HepG2 (cell line): ENCODE measurements around the gene SMIM13. TPM values are rescaled to one million over a fixed set of nuclear protein-coding genes. Genes with fewer than 3 reads are reported as not detected.
A peak's percentile ranks its signal among the peaks of the same experiment; 100 is the strongest.

Source experiments
- ATAD3A ChIP-seq: sonication (generic); formaldehyde crosslinking; IDR thresholded peaks from 2 replicates; pipeline ENCODE4 v1.4.0; 2020; ENCODE audit warnings: missing genetic modification reagents
- FOXA3 ChIP-seq: IDR thresholded peaks from 2 replicates; pipeline ENCODE4 v1.6.1; 2016; ENCODE audit warnings: missing genetic modification reagents, missing compliant biosample characterization
- HDAC6 ChIP-seq: fragments of 200-600 bp; sonication (generic); IDR thresholded peaks from 2 replicates; pipeline ENCODE4 v1.7.0; 2017; ENCODE audit warnings: mild to moderate bottlenecking, antibody characterized with exemption, low read length, low read depth
- HNRNPL ChIP-seq: fragments of 200-400 bp; formaldehyde crosslinking; IDR thresholded peaks from 2 replicates; pipeline ENCODE4 v1.6.1; 2017; ENCODE audit warnings: mild to moderate bottlenecking, low read depth, low read length
- HOXA5 ChIP-seq: sonication (generic); formaldehyde crosslinking; IDR thresholded peaks from 2 replicates; pipeline ENCODE4 v1.4.0; 2020; ENCODE audit warnings: missing genetic modification reagents
- IRX3 ChIP-seq: sonication (generic); formaldehyde crosslinking; IDR thresholded peaks from 2 replicates; pipeline ENCODE4 v1.8.1; 2023; ENCODE audit warnings: mild to moderate bottlenecking, low read depth, missing genetic modification reagents, borderline replicate concordance
- KMT2A ChIP-seq: sonication (generic); formaldehyde crosslinking; IDR thresholded peaks from 2 replicates; pipeline ENCODE4 v1.4.0; 2020; ENCODE audit warnings: missing genetic modification reagents
- MAZ ChIP-seq, 2 experiments: sonication (generic) in 1 of 2; formaldehyde crosslinking in 1 of 2; IDR thresholded peaks; 2 replicates each; pipeline versions ENCODE4 v1.5.0 to v1.6.1; 2012 to 2020; ENCODE audit warnings: low read depth in 2 of 2, mild to moderate bottlenecking in 2 of 2, borderline replicate concordance in 1 of 2, improper control_type of control experiment in 1 of 2, low read length in 1 of 2, missing genetic modification reagents in 1 of 2, moderate library complexity in 1 of 2
- MIER3 ChIP-seq: IDR thresholded peaks from 2 replicates; pipeline ENCODE4 v1.6.1; 2016; ENCODE audit warnings: missing compliant biosample characterization, borderline replicate concordance
- MTA1 ChIP-seq: sonication (generic); formaldehyde crosslinking; IDR thresholded peaks from 2 replicates; pipeline ENCODE4 v1.4.0; 2020; ENCODE audit warnings: missing genetic modification reagents, mild to moderate bottlenecking, borderline replicate concordance
- NFRKB ChIP-seq: fragments of 450-650 bp; IDR thresholded peaks from 2 replicates; pipeline ENCODE4 v1.6.1; 2017
- NKX3-1 ChIP-seq: sonication (generic); formaldehyde crosslinking; IDR thresholded peaks from 2 replicates; pipeline ENCODE4 v1.5.0; 2020; ENCODE audit warnings: missing genetic modification reagents
- NPAS2 ChIP-seq: sonication (generic); formaldehyde crosslinking; IDR thresholded peaks from 2 replicates; pipeline ENCODE4 v1.8.0; 2022; ENCODE audit warnings: mild to moderate bottlenecking, missing genetic modification reagents, borderline replicate concordance
- POLR2G ChIP-seq: fragments of 200-400 bp; formaldehyde crosslinking; IDR thresholded peaks from 2 replicates; pipeline ENCODE4 v1.6.1; 2018; ENCODE audit warnings: mild to moderate bottlenecking, low read depth, low read length, moderate library complexity
- REXO4 ChIP-seq: sonication (generic); formaldehyde crosslinking; IDR thresholded peaks from 2 replicates; pipeline ENCODE4 v1.8.0; 2022; ENCODE audit warnings: missing genetic modification reagents, mild to moderate bottlenecking, borderline replicate concordance
- ZNF331 ChIP-seq: sonication (generic); formaldehyde crosslinking; IDR thresholded peaks from 2 replicates; pipeline ENCODE4 v1.4.0; 2020; ENCODE audit warnings: missing genetic modification reagents
- ZNF772 ChIP-seq: sonication (generic); formaldehyde crosslinking; IDR thresholded peaks from 2 replicates; pipeline ENCODE4 v1.5.0; 2020; ENCODE audit warnings: mild to moderate bottlenecking, missing genetic modification reagents
- polyA plus RNA-seq, 8 experiments: library from polyadenylated mRNA; depleted of rRNA in 3 of 8; stranded (reverse) in 7 of 8; unstranded in 1 of 8; fragments of >200 nt; fragmentation: Illumina TruSeq in 4 of 8; extraction: Trizol in 4 of 8; gene quantifications; 2 replicates each; pipeline versions ENCODE4 v1.2.1 to v1.2.3, GENCODE V29; 2011 to 2016; ENCODE audit warnings: low read depth in 4 of 8, missing spikeins in 1 of 8, mixed read lengths in 1 of 8; ENCODE audit not compliant: insufficient read depth in 1 of 8
- total RNA-seq, 5 experiments: library from RNA; depleted of rRNA; stranded (reverse); fragments of >200 nt; fragmentation: Illumina TruSeq; extraction: Trizol; gene quantifications; 2 replicates each; pipeline ENCODE4 v1.2.3, GENCODE V29; 2016; ENCODE audit warnings: low read depth in 1 of 5
- TF ChIP-seq, protein P1 (sequence below): sonication (generic); formaldehyde crosslinking; IDR thresholded peaks from 2 replicates; pipeline ENCODE4 v1.9.0; 2021; ENCODE audit warnings: missing genetic modification reagents, mild to moderate bottlenecking, borderline replicate concordance
- TF ChIP-seq, protein P2 (sequence below): sonication (generic); formaldehyde crosslinking; IDR thresholded peaks from 2 replicates; pipeline ENCODE4 v1.9.0; 2021; ENCODE audit warnings: missing genetic modification reagents, borderline replicate concordance
- TF ChIP-seq, protein P3 (sequence below): sonication (generic); formaldehyde crosslinking; IDR thresholded peaks from 2 replicates; pipeline ENCODE4 v1.4.0; 2020; ENCODE audit warnings: missing genetic modification reagents, borderline replicate concordance
- TF ChIP-seq, protein P4 (sequence below): fragments of 450-650 bp; IDR thresholded peaks from 2 replicates; pipeline ENCODE4 v1.6.1; 2016

The SMIM13 gene
- total and polyA plus RNA-seq, 2 of the 13 experiments (the other 11 are each of a cell fraction or from before 2014, with no cell fraction given), result 2.7 to 10.2 TPM

DNA sequence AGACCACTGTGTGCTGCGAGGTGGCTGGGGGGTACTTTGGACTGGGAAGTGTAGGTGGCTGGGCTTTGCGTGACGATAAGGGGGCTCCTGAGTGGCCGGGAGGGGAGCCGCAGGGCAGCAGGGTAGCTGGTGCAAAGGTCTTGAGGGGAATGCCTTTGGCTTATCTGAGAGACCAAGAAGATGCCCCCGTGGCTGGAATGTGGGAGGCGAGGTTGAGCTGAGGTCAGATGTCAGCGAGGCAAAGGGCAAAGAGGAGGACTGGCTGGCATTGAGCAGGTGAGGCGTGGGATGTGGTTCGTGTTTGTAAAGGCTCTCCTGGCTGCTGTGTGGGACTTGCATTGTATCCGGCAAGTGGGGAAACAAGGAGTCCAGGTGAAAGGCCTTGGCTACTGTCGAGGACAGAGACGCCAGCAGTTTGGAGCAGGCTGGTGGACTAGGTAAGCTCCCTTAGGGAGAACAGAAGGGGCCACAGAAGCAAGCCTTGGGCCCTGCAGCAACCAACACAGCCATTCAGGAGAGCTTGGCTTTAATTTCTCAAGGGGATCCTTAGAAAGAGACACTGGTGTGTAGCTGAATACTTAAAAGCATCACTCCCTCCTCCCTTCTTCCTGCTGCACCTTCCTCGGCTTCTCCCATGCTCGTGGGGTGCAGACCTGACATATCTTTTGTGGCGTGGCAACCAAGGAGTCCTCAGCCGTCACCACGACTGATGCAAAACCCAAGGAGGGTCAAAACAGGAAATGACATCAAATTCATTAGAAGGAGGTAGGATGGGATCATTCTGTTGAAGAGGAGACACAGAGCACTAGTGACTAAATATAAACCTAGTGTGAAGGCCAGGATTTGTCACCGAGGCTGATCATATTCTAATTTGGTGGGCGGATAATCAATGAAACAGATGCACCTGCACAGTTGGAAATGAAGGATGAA is 71.3 kb downstream of the SMIM13 start (continued):
- TF ChIP-seq ATAD3A (CRISPR knock-in tag), result no peak
- no peak for TF ChIP-seq FOXA3 (CRISPR knock-in tag)
- TF ChIP-seq, protein P1, sequence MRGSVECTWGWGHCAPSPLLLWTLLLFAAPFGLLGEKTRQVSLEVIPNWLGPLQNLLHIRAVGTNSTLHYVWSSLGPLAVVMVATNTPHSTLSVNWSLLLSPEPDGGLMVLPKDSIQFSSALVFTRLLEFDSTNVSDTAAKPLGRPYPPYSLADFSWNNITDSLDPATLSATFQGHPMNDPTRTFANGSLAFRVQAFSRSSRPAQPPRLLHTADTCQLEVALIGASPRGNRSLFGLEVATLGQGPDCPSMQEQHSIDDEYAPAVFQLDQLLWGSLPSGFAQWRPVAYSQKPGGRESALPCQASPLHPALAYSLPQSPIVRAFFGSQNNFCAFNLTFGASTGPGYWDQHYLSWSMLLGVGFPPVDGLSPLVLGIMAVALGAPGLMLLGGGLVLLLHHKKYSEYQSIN, result no peak
- no peak for TF ChIP-seq ZNF772
- TF ChIP-seq, protein P2, sequence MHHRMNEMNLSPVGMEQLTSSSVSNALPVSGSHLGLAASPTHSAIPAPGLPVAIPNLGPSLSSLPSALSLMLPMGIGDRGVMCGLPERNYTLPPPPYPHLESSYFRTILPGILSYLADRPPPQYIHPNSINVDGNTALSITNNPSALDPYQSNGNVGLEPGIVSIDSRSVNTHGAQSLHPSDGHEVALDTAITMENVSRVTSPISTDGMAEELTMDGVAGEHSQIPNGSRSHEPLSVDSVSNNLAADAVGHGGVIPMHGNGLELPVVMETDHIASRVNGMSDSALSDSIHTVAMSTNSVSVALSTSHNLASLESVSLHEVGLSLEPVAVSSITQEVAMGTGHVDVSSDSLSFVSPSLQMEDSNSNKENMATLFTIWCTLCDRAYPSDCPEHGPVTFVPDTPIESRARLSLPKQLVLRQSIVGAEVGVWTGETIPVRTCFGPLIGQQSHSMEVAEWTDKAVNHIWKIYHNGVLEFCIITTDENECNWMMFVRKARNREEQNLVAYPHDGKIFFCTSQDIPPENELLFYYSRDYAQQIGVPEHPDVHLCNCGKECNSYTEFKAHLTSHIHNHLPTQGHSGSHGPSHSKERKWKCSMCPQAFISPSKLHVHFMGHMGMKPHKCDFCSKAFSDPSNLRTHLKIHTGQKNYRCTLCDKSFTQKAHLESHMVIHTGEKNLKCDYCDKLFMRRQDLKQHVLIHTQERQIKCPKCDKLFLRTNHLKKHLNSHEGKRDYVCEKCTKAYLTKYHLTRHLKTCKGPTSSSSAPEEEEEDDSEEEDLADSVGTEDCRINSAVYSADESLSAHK, result no peak
- no peak for TF ChIP-seq HDAC6
- no peak for TF ChIP-seq MAZ (IDR thresholded peaks at IDR 0.05; ENCODE audit: borderline replicate concordance, low read depth, low read length)
- TF ChIP-seq MAZ (CRISPR knock-in tag; IDR thresholded peaks at IDR 0.05; ENCODE audit: low read depth), result no peak
- TF ChIP-seq NKX3-1 (CRISPR knock-in tag), result no peak
- TF ChIP-seq, protein P3, sequence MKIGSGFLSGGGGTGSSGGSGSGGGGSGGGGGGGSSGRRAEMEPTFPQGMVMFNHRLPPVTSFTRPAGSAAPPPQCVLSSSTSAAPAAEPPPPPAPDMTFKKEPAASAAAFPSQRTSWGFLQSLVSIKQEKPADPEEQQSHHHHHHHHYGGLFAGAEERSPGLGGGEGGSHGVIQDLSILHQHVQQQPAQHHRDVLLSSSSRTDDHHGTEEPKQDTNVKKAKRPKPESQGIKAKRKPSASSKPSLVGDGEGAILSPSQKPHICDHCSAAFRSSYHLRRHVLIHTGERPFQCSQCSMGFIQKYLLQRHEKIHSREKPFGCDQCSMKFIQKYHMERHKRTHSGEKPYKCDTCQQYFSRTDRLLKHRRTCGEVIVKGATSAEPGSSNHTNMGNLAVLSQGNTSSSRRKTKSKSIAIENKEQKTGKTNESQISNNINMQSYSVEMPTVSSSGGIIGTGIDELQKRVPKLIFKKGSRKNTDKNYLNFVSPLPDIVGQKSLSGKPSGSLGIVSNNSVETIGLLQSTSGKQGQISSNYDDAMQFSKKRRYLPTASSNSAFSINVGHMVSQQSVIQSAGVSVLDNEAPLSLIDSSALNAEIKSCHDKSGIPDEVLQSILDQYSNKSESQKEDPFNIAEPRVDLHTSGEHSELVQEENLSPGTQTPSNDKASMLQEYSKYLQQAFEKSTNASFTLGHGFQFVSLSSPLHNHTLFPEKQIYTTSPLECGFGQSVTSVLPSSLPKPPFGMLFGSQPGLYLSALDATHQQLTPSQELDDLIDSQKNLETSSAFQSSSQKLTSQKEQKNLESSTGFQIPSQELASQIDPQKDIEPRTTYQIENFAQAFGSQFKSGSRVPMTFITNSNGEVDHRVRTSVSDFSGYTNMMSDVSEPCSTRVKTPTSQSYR (CRISPR knock-in tag), result no peak
- TF ChIP-seq NFRKB, result no peak
- no peak for TF ChIP-seq MIER3 (CRISPR knock-in tag)
- TF ChIP-seq POLR2G, result no peak
- TF ChIP-seq KMT2A, result peak; percentile 19; the same call in 1 of the 2 replicates
- TF ChIP-seq HNRNPL, result peak; percentile 78; the same call in 1 of the 2 replicates
- no peak for TF ChIP-seq NPAS2 (CRISPR knock-in tag)
- no peak for TF ChIP-seq ZNF331 (CRISPR knock-in tag)
- no peak for TF ChIP-seq IRX3 (CRISPR knock-in tag)
- TF ChIP-seq, protein P4, sequence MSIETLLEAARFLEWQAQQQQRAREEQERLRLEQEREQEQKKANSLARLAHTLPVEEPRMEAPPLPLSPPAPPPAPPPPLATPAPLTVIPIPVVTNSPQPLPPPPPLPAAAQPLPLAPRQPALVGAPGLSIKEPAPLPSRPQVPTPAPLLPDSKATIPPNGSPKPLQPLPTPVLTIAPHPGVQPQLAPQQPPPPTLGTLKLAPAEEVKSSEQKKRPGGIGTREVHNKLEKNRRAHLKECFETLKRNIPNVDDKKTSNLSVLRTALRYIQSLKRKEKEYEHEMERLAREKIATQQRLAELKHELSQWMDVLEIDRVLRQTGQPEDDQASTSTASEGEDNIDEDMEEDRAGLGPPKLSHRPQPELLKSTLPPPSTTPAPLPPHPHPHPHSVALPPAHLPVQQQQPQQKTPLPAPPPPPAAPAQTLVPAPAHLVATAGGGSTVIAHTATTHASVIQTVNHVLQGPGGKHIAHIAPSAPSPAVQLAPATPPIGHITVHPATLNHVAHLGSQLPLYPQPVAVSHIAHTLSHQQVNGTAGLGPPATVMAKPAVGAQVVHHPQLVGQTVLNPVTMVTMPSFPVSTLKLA, result no peak
- TF ChIP-seq HOXA5 (CRISPR knock-in tag), result no peak
- peak; percentile 94 for TF ChIP-seq MTA1
- no peak for TF ChIP-seq REXO4 (CRISPR knock-in tag)
